Choroid plexus epithelial cell (primary cell): ENCODE results near the gene ROR2.

Source experiments
- DNase-seq: peaks from one replicate; pipeline ENCODE4 v3.0.0-alpha.2; 2010; ENCODE audit warnings: low read depth
- H3K4me3 ChIP-seq: 2 replicates; pipeline ENCODE4 v1.5.1; 2011; ENCODE audit warnings: low read depth, mild to moderate bottlenecking, control low read depth, low read length, moderate library complexity
- TF ChIP-seq, protein P1 (sequence below): conservative IDR thresholded peaks from 2 replicates; pipeline ENCODE4 v1.5.1; 2011; ENCODE audit warnings: low read depth, mild to moderate bottlenecking, control low read depth, inconsistent platforms, low read length, moderate library complexity

ROR2 gene

GRCh38 chr9:91693226-91693625 is 256.8 kb downstream of the ROR2 start:
- H3K4me3 ChIP-seq = no peak overlapping the region
- DNase-seq = no peak
- TF ChIP-seq, protein P1, sequence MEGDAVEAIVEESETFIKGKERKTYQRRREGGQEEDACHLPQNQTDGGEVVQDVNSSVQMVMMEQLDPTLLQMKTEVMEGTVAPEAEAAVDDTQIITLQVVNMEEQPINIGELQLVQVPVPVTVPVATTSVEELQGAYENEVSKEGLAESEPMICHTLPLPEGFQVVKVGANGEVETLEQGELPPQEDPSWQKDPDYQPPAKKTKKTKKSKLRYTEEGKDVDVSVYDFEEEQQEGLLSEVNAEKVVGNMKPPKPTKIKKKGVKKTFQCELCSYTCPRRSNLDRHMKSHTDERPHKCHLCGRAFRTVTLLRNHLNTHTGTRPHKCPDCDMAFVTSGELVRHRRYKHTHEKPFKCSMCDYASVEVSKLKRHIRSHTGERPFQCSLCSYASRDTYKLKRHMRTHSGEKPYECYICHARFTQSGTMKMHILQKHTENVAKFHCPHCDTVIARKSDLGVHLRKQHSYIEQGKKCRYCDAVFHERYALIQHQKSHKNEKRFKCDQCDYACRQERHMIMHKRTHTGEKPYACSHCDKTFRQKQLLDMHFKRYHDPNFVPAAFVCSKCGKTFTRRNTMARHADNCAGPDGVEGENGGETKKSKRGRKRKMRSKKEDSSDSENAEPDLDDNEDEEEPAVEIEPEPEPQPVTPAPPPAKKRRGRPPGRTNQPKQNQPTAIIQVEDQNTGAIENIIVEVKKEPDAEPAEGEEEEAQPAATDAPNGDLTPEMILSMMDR = no peak

DNA sequence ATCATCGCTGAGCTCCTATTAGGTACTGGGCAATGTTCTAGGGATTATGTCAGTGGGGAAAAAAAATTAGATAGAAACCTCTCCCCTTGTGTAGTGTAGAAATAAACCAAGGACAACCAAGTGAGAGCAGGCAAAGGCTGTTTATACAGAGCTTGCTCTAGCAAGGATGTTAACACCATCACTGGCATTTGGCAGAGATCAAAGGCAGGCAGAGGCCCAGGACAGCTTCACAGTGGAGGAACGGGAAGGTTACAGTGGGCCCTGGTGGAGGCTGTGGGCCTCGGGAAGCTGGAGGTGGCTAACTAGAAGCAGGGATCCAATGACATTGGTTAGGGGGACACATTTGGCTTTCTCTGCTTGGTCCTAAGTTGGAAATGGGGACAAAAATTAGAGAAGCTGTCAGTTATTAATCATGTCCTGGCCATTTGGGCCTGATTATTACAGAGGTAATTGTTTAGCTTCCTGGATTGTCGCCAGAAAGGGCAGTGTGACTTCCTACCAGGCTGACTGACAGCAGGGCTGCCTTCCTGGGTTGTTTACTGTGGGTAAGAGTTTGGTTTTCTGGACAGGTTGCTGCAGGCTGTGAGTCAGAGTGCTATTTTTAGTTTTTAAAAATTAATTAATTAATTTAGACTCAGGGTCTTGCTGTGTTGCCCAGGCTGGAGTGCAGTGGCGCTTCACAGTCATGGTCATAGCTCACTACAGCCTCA is 259.3 kb downstream of the ROR2 start:
- H3K4me3 ChIP-seq = no peak overlapping the region
- TF ChIP-seq, protein P1 = no peak
- no peak for DNase-seq

- TF ChIP-seq, protein P1 = no peak
- DNase-seq = no peak
- H3K4me3 ChIP-seq = no peak overlapping the region
Observed at GRCh38 chr9:91689006-91689405, 261.0 kb downstream of the ROR2 start.

- H3K4me3 ChIP-seq = no peak overlapping the region
- no peak for DNase-seq
- TF ChIP-seq, protein P1 = no peak
Observed at GRCh38 chr9:91683269-91683668, 266.8 kb downstream of the ROR2 start.

DNA sequence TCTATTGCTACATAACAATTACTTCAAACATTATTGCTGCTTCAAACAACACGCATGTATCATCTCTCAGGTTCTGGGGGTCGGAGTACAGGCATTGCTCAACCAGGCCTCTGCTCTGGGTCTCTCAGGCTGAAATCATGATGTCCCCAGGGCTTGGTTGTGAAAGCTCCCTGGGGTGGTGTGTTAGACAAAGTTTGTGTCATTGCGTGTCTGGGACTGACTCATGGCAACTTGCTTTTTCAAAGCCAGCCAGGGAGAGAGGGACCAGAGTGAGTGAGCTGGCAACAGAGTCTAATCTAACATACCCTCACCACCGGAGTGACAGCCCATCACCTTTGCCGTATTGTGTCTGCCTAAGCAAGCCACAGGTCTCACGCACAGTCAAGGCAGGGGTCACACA is 267.2 kb downstream of the ROR2 start:
- DNase-seq = peak; percentile 47
- H3K4me3 ChIP-seq = no peak overlapping the region
- TF ChIP-seq, protein P1 = no peak

DNA sequence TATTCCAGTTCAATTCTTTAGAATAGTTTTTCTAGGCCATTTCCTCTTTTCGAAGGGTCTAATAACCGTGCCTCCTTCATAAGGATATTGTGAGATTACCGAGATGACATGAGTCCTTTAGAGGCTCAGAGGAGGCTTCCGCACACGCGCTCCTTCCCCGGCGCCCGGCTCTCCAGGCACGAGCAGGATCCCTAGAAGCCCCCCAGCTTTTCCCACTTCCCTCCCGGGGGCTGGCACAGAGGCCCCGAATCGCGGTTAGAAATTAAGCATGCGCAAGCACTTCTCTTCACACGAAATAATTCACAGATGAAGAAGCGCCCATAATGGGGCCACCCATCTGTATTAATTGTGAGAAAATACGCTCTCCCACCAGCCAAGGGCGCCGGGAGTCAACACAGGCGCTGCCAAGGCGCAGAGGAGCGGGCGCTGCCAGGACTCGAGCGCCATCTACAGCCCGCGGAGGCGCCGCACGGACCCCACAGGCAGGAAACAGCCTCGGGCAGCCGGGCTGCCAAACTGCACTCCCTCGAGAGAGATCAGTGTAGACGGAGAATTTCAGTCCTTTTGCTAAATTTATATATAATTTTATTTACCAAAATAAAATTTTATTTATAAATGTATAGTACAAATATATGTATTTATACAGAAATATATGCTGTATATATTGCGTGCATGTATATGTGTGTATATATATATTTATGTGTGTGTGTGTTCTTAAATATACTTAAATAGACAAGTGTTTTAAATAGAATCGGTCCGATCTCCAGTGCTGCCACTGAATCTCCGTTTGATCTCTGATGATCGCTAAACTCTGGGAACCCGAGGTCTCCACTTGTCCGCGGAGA is 268.3 kb downstream of the ROR2 start:
- H3K4me3 ChIP-seq = no peak overlapping the region
- DNase-seq = peak; percentile 65
- TF ChIP-seq, protein P1 = peak; percentile 81
